Lower leg skin (tissue), 4 donors: ENCODE results near the gene SIX5. TPM values are rescaled to one million over a fixed set of nuclear protein-coding genes. Genes with fewer than 3 reads are reported as not detected.

Experiments
- DNase-seq, 2 donors: peaks; one replicate each; pipeline ENCODE4 v3.0.0-alpha.2; 2019; ENCODE audit warnings: low spot score in 2 of 2
- H3K4me3 ChIP-seq: fragments of 200-600 bp; sonication (generic); 2 replicates; pipeline ENCODE4 v1.5.1; 2017; ENCODE audit warnings: mild to moderate bottlenecking, low read depth; ENCODE audit not compliant: poor library complexity, severe bottlenecking
- CTCF ChIP-seq, 3 donors: fragments of 450-650 bp; IDR thresholded peaks; one replicate each; pipeline ENCODE4 v1.5.1; 2016; ENCODE audit warnings: antibody characterized with exemption in 3 of 3, mild to moderate bottlenecking in 3 of 3, moderate library complexity in 2 of 3
- POLR2A ChIP-seq, 2 donors: fragments of 450-650 bp; IDR thresholded peaks; one replicate each; pipeline ENCODE4 v1.6.1; 2016 to 2017; ENCODE audit warnings: antibody characterized with exemption in 2 of 2, mild to moderate bottlenecking in 1 of 2, moderate library complexity in 1 of 2
- WGBS, 2 donors: methylation state at CpG; one replicate each; pipeline ENCODE4 v1.1.5; 2018; 5-methylcytosine and 5-hydroxymethylcytosine counted together
- intact Hi-C: fragments of 100-400 bp; cut with DNase I; formaldehyde crosslinking; loops from one replicate; pipeline ENCODE4 v1.15.0; 2023; ENCODE audit warnings: low total_unique reads
- total RNA-seq, 4 donors: library from RNA; depleted of rRNA; stranded (reverse); fragments of >200 nt; gene quantifications; one replicate each; pipeline ENCODE4 v1.1.0, GENCODE V29; 2016

The SIX5 gene
- total RNA-seq, 4 donors from 2014 or later, result 12.6 to 17.3 (median 13.8) TPM

GRCh38 chr19:45798995-45799517, 30.0 kb upstream of the SIX5 start:
- no peak for DNase-seq
- intact Hi-C loops, result no loop called here
- no peak for TF ChIP-seq POLR2A (IDR thresholded peaks at IDR 0.05)
- peak in 1 of 3 donors; percentile 65 for TF ChIP-seq CTCF (IDR thresholded peaks at IDR 0.05)

GRCh38 chr19:45794627-45795026, 25.6 kb upstream of the SIX5 start:
- intact Hi-C loops, result no loop called here
- TF ChIP-seq CTCF (IDR thresholded peaks at IDR 0.05), result no peak
- TF ChIP-seq POLR2A (IDR thresholded peaks at IDR 0.05), result no peak
- no peak overlapping the region for H3K4me3 ChIP-seq
- WGBS, 2 donors, result 80 to 86% methylated on average over 2 of the region's 2 CpGs
- DNase-seq, result no peak

More at GRCh38 chr19:45798995-45799517, 30.0 kb upstream of the SIX5 start:
- no peak overlapping the region for H3K4me3 ChIP-seq
- 3 to 4% methylated on average over 10 of the region's 10 CpGs for WGBS, 2 donors

GRCh38 chr19:45793876-45794275, 24.8 kb upstream of the SIX5 start:
- 55 to 56% methylated on average over 6 of the region's 6 CpGs for WGBS, 2 donors
- DNase-seq, result no peak
- intact Hi-C loops, result no loop called here

GRCh38 chr19:45793178-45793564, 24.1 kb upstream of the SIX5 start:
- TF ChIP-seq POLR2A (IDR thresholded peaks at IDR 0.05) (no peak), CTCF (IDR thresholded peaks at IDR 0.05) (no peak)
- H3K4me3 ChIP-seq, result no peak overlapping the region

More at GRCh38 chr19:45793876-45794275, 24.8 kb upstream of the SIX5 start:
- H3K4me3 ChIP-seq, result no peak overlapping the region
- no peak for TF ChIP-seq CTCF (IDR thresholded peaks at IDR 0.05)
- TF ChIP-seq POLR2A (IDR thresholded peaks at IDR 0.05), result no peak

GRCh38 chr19:45792470-45793177, 23.6 kb upstream of the SIX5 start, which contains the start of gene DMWD:
Gene DMWD, minus strand, starts transcription at chr19:45792845. Its CDS starts 89 bp downstream, at chr19:45792756.
- peak within 1 kb of the TSS; percentile 56 for H3K4me3 ChIP-seq
- TF ChIP-seq CTCF (IDR thresholded peaks at IDR 0.05) (no peak), POLR2A (IDR thresholded peaks at IDR 0.05) (no peak)
- DNase-seq, result peak; percentile 99 to 100
- intact Hi-C loops, result no loop called here
- WGBS, 2 donors, result 0 to 1% methylated on average over 19 to 42 of the region's 86 CpGs

More at GRCh38 chr19:45793178-45793564, 24.1 kb upstream of the SIX5 start:
- no peak for DNase-seq
- intact Hi-C loops, result no loop called here
- WGBS, 2 donors, result 35 to 47% methylated on average over 3 of the region's 3 CpGs
